ENCODE measurements around the gene FCHSD2.

The FCHSD2 gene

DNA sequence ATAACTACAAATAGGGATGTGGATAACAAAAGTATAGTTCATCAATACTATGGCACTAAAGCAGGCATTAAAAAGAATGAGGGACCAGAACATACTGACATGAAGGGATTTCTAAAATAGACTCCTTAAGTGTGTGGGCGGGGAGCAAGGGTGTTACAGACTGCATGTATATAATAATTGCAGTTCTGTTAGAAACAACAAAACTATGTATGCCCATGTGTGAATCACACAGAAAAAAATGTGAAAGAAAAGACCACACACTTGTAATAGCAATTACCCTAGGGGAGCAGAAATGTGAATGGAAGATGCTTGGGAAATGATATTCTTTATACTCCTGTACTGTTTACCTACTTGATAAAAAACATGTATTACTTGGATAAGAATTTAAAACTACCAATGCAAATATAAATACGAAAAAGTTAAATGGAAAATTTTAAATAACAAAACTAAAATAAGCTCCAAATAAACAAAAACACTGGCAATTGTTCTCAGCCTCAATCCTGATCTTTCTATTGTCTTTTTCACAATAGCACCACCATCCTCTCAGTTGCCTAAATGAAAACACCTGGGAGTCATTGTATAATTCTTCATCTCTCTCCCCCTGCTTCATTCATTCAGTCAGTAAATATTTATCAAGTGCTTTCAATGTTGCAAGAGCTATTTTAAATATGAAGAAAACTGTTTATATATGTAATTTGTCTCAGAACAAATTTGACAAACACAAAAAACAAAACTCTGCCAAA is 129.8 kb downstream of the FCHSD2 start:
- no CpG with 5 or more reads among the region's 2 CpGs for WGBS (ENCODE audit: insufficient coverage, insufficient read length)
- H3K4me3 ChIP-seq (ENCODE audit: low read length) = no peak overlapping the region
- no peak for DNase-seq (ENCODE audit: low read depth, low spot score)
- no peaks in the 10 kb centered on the region for H3K36me3 ChIP-seq (ENCODE audit: control insufficient read depth, insufficient read depth, low read length)
- no peak overlapping the region for H3K27ac ChIP-seq (ENCODE audit: low read length)
- H3K9me3 ChIP-seq (ENCODE audit: control insufficient read depth, insufficient read depth, low read length) = no peaks in the 10 kb centered on the region
- 0 out of 2 replicates have a peak, but pooled peaks cover 2% of the 10 kb centered on the region for H3K27me3 ChIP-seq (ENCODE audit: control insufficient read depth, insufficient read depth, low read length)
- peaks cover 1% of the 10 kb centered on the region; the same call in 1 of the 2 replicates for H3K4me1 ChIP-seq (ENCODE audit: control insufficient read depth, insufficient read depth, low read length)

DNA sequence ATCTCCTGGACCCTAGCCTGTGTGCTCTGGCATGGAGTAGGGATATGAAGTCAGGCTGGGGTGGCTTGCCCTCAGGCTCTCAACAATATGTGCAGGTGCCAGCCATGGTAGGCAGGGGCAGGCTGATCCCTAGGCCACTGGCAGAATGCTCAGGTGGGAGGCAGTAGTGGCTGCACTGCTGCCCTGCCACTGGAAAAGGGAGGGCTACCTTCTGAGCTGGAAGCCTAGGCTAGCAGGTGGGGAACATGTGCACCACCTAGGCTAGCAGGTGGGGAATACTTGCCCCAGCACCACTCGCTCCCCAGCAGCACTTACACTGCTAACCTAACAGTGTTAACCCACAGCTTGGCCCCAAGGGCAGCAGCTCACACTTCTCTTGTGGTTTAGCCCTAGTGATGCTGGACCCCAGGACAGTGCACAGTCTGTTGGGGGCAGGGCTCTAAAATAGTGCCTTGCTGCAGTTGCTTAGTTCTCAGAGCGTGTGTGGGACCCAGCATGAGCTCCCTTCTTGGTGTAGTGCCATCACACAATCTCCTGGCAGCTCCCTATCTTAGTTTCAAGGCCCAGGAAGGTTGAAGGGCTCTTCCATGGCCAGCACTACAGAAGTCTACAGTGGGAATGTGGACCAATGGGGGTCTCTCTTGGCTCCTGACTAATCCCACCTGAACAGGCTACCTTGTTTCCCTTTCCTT is 130.8 kb downstream of the FCHSD2 start:
- H3K27ac ChIP-seq (ENCODE audit: low read length) = no peak overlapping the region
- no peaks in the 10 kb centered on the region for H3K9me3 ChIP-seq (ENCODE audit: control insufficient read depth, insufficient read depth, low read length)
- peaks cover 1% of the 10 kb centered on the region; the same call in 1 of the 2 replicates for H3K4me1 ChIP-seq (ENCODE audit: control insufficient read depth, insufficient read depth, low read length)
- WGBS (ENCODE audit: insufficient coverage, insufficient read length) = no CpG with 5 or more reads among the region's 2 CpGs
- no peaks in the 10 kb centered on the region for H3K36me3 ChIP-seq (ENCODE audit: control insufficient read depth, insufficient read depth, low read length)
- DNase-seq (ENCODE audit: low read depth, low spot score) = no peak
- H3K27me3 ChIP-seq (ENCODE audit: control insufficient read depth, insufficient read depth, low read length) = 0 out of 2 replicates have a peak, but pooled peaks cover 2% of the 10 kb centered on the region
- H3K4me3 ChIP-seq (ENCODE audit: low read length) = no peak overlapping the region

- Histone ChIP-seq H3K4me1 (ENCODE audit: control insufficient read depth, insufficient read depth, low read length) (peaks cover 1% of the 10 kb centered on the region; the same call in 1 of the 2 replicates), H3K36me3 (ENCODE audit: control insufficient read depth, insufficient read depth, low read length) (no peaks in the 10 kb centered on the region), H3K9me3 (ENCODE audit: control insufficient read depth, insufficient read depth, low read length) (no peaks in the 10 kb centered on the region), H3K27ac (ENCODE audit: low read length) (no peak overlapping the region), H3K27me3 (ENCODE audit: control insufficient read depth, insufficient read depth, low read length) (0 out of 2 replicates have a peak, but pooled peaks cover 2% of the 10 kb centered on the region), H3K4me3 (ENCODE audit: low read length) (no peak overlapping the region)
- DNase-seq (ENCODE audit: low read depth, low spot score) = no peak
Observed at GRCh38 chr11:73009972-73010371, 132.1 kb downstream of the FCHSD2 start.

- no peaks in the 10 kb centered on the region for H3K4me1 ChIP-seq (ENCODE audit: control insufficient read depth, insufficient read depth, low read length)
- H3K27ac ChIP-seq (ENCODE audit: low read length) = no peak overlapping the region
- no peaks in the 10 kb centered on the region for H3K27me3 ChIP-seq (ENCODE audit: control insufficient read depth, insufficient read depth, low read length)
- H3K9me3 ChIP-seq (ENCODE audit: control insufficient read depth, insufficient read depth, low read length) = no peaks in the 10 kb centered on the region
- H3K4me3 ChIP-seq (ENCODE audit: low read length) = no peak overlapping the region
- DNase-seq (ENCODE audit: low read depth, low spot score) = no peak
- 100% methylated on average over 3 of the region's 3 CpGs for WGBS (ENCODE audit: insufficient coverage, insufficient read length)
- no peaks in the 10 kb centered on the region for H3K36me3 ChIP-seq (ENCODE audit: control insufficient read depth, insufficient read depth, low read length)
Observed at GRCh38 chr11:73004088-73004487, 138.0 kb downstream of the FCHSD2 start.

DNA sequence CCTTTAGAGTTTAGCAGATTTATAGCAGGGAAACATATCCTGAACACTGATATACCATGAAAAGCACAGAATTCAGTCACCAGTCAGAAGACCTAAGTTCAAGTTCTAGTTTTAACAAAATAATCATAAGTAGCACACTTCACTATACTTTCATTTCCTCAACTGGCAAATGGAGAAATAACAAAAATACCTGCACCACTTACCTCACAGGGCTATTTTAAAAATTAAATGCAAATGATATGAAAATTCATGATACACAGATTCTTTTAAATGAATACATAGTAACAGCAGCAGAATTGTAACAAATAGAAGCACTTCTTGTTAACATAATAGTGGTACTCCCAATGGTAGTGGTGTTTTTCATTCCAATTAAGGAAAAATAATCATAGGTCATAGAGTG is 139.0 kb downstream of the FCHSD2 start:
- Histone ChIP-seq H3K36me3 (ENCODE audit: control insufficient read depth, insufficient read depth, low read length) (no peaks in the 10 kb centered on the region), H3K27ac (ENCODE audit: low read length) (no peak overlapping the region)
- DNase-seq (ENCODE audit: low read depth, low spot score) = no peak

GRCh38 chr11:73002214-73002613 is 139.9 kb downstream of the FCHSD2 start:
- Histone ChIP-seq H3K4me1 (ENCODE audit: control insufficient read depth, insufficient read depth, low read length) (no peaks in the 10 kb centered on the region), H3K9me3 (ENCODE audit: control insufficient read depth, insufficient read depth, low read length) (no peaks in the 10 kb centered on the region), H3K36me3 (ENCODE audit: control insufficient read depth, insufficient read depth, low read length) (no peaks in the 10 kb centered on the region), H3K4me3 (ENCODE audit: low read length) (no peak overlapping the region), H3K27me3 (ENCODE audit: control insufficient read depth, insufficient read depth, low read length) (no peaks in the 10 kb centered on the region), H3K27ac (ENCODE audit: low read length) (no peak overlapping the region)
- no peak for DNase-seq (ENCODE audit: low read depth, low spot score)
- no CpG with 5 or more reads among the region's 2 CpGs for WGBS (ENCODE audit: insufficient coverage, insufficient read length)

More for the DNA sequence above, 139.0 kb downstream of the FCHSD2 start:
- Histone ChIP-seq H3K4me3 (ENCODE audit: low read length) (no peak overlapping the region), H3K4me1 (ENCODE audit: control insufficient read depth, insufficient read depth, low read length) (no peaks in the 10 kb centered on the region), H3K27me3 (ENCODE audit: control insufficient read depth, insufficient read depth, low read length) (no peaks in the 10 kb centered on the region), H3K9me3 (ENCODE audit: control insufficient read depth, insufficient read depth, low read length) (no peaks in the 10 kb centered on the region)

DNA sequence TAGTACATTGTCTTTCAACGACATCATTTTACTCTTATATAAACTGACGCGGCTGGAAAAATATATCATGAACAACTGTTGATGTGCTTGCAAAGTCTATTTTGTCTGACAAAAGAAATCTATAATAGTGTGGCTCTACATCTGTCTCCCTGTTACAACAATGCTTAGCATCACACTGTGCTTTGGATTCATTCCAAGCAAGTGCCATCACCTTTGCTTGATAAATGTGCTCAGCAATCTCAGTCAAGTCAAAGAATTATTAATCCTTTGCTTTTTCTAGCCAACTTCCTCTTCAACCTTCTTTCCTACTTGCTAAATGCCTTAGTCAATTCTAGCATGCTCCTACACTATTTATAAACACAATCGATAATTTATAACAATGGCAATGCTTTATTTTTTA is 140.5 kb downstream of the FCHSD2 start:
- no peaks in the 10 kb centered on the region for H3K4me1 ChIP-seq (ENCODE audit: control insufficient read depth, insufficient read depth, low read length)
- 100% methylated on average over 1 of the region's 4 CpGs for WGBS (ENCODE audit: insufficient coverage, insufficient read length)

DNA sequence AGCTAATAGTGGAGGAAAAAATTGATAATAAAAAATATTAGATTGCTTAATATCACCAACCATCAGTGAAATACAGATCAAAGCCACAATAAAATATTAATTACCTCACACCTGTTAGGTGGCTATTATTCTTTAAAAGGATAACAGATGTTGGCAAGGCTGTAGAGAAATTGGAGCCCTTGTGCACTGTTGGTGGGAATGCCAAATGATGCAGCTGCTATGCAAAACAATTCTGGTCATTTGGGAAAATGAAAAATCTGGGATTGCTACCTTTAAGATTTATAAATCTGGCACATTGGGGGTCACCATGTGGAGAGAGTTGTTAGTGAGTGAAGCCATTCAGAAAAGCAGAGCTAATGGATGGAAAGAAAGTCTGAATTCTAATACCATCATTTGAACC is 143.4 kb downstream of the FCHSD2 start:
- DNase-seq (ENCODE audit: low read depth, low spot score) = no peak
- no peaks in the 10 kb centered on the region for H3K27me3 ChIP-seq (ENCODE audit: control insufficient read depth, insufficient read depth, low read length)
- H3K27ac ChIP-seq (ENCODE audit: low read length) = no peak overlapping the region
- H3K4me1 ChIP-seq (ENCODE audit: control insufficient read depth, insufficient read depth, low read length) = no peaks in the 10 kb centered on the region
- no peaks in the 10 kb centered on the region for H3K9me3 ChIP-seq (ENCODE audit: control insufficient read depth, insufficient read depth, low read length)
- H3K4me3 ChIP-seq (ENCODE audit: low read length) = no peak overlapping the region
- no peaks in the 10 kb centered on the region for H3K36me3 ChIP-seq (ENCODE audit: control insufficient read depth, insufficient read depth, low read length)

More for the DNA sequence above, 140.5 kb downstream of the FCHSD2 start:
- no peaks in the 10 kb centered on the region for H3K27me3 ChIP-seq (ENCODE audit: control insufficient read depth, insufficient read depth, low read length)
- no peaks in the 10 kb centered on the region for H3K36me3 ChIP-seq (ENCODE audit: control insufficient read depth, insufficient read depth, low read length)
- no peak for DNase-seq (ENCODE audit: low read depth, low spot score)
- H3K4me3 ChIP-seq (ENCODE audit: low read length) = no peak overlapping the region
- no peaks in the 10 kb centered on the region for H3K9me3 ChIP-seq (ENCODE audit: control insufficient read depth, insufficient read depth, low read length)
- no peak overlapping the region for H3K27ac ChIP-seq (ENCODE audit: low read length)

DNA sequence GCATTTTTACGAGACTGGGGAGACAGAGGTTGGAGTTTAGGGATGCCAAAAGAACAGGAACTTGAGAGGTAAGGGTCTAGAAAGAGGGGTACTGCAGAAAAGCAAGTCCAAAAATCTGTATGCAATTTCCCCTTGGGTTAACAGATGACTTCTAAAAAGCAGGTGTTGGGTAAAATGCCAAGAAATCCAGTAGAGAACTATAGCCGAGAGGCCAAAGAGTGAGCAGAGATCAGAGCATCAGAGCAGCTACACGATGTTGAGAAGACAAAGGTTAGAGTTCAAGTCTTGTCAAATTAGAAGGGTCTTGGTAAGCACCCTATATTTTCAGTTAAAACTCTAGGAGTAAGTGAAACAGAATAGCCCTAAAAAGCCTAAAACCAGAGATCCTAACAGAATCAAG is 145.2 kb downstream of the FCHSD2 start:
- H3K4me1 ChIP-seq (ENCODE audit: control insufficient read depth, insufficient read depth, low read length) = no peaks in the 10 kb centered on the region
- no peaks in the 10 kb centered on the region for H3K9me3 ChIP-seq (ENCODE audit: control insufficient read depth, insufficient read depth, low read length)
- no peaks in the 10 kb centered on the region for H3K36me3 ChIP-seq (ENCODE audit: control insufficient read depth, insufficient read depth, low read length)
- no CpG with 5 or more reads among the region's 3 CpGs for WGBS (ENCODE audit: insufficient coverage, insufficient read length)
- no peak overlapping the region for H3K27ac ChIP-seq (ENCODE audit: low read length)
- no peak overlapping the region for H3K4me3 ChIP-seq (ENCODE audit: low read length)
- DNase-seq (ENCODE audit: low read depth, low spot score) = no peak
- H3K27me3 ChIP-seq (ENCODE audit: control insufficient read depth, insufficient read depth, low read length) = no peaks in the 10 kb centered on the region

- no peaks in the 10 kb centered on the region for H3K27me3 ChIP-seq (ENCODE audit: control insufficient read depth, insufficient read depth, low read length)
- H3K9me3 ChIP-seq (ENCODE audit: control insufficient read depth, insufficient read depth, low read length) = no peaks in the 10 kb centered on the region
- no peaks in the 10 kb centered on the region for H3K4me1 ChIP-seq (ENCODE audit: control insufficient read depth, insufficient read depth, low read length)
- no peak overlapping the region for H3K27ac ChIP-seq (ENCODE audit: low read length)
- no peak for DNase-seq (ENCODE audit: low read depth, low spot score)
- no peaks in the 10 kb centered on the region for H3K36me3 ChIP-seq (ENCODE audit: control insufficient read depth, insufficient read depth, low read length)
- no CpG with 5 or more reads among the region's 1 CpG for WGBS (ENCODE audit: insufficient coverage, insufficient read length)
- H3K4me3 ChIP-seq (ENCODE audit: low read length) = no peak overlapping the region
Observed at GRCh38 chr11:72989727-72990126, 152.4 kb downstream of the FCHSD2 start.

DNA sequence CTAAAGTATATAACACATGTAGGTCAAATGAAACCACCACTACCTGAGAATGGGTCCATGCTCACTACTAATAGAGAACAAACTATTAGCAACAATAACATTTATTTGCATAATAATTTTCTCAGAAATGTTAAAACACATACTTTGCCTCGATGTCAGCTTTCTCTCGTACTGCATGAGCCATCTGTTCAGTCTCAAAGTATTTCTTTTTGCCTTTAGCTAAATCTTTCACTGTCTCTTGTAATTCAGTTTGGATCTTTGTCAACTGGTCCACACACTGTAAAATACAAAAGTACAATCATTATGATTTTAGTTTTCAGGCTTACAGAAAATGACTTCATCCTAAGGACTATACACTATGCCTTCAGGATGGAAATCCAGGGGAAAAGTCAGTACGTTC is 153.3 kb downstream of the FCHSD2 start:
- WGBS (ENCODE audit: insufficient coverage, insufficient read length) = no CpG with 5 or more reads among the region's 3 CpGs
- no peaks in the 10 kb centered on the region for H3K27me3 ChIP-seq (ENCODE audit: control insufficient read depth, insufficient read depth, low read length)
- DNase-seq (ENCODE audit: low read depth, low spot score) = no peak
- H3K36me3 ChIP-seq (ENCODE audit: control insufficient read depth, insufficient read depth, low read length) = no peaks in the 10 kb centered on the region
- H3K4me1 ChIP-seq (ENCODE audit: control insufficient read depth, insufficient read depth, low read length) = no peaks in the 10 kb centered on the region
- H3K9me3 ChIP-seq (ENCODE audit: control insufficient read depth, insufficient read depth, low read length) = no peaks in the 10 kb centered on the region
- no peak overlapping the region for H3K4me3 ChIP-seq (ENCODE audit: low read length)
- H3K27ac ChIP-seq (ENCODE audit: low read length) = no peak overlapping the region
